GM21390 (cell line): Measurements from ENCODE around the gene HS3ST6.
A peak's percentile ranks its signal among the peaks of the same experiment; 100 is the strongest.
"Not testable (repeated sequence)": the region's sequence is repeated elsewhere in the genome, so short reads cannot be mapped to it uniquely, and the experiment has no call there.

Experiments used
- ATAC-seq: cut with Tn5 transposase; IDR thresholded peaks from one replicate; pipeline ENCODE4 v1.9.1; 2021; ENCODE audit not compliant: unreplicated experiment

The HS3ST6 gene

DNA sequence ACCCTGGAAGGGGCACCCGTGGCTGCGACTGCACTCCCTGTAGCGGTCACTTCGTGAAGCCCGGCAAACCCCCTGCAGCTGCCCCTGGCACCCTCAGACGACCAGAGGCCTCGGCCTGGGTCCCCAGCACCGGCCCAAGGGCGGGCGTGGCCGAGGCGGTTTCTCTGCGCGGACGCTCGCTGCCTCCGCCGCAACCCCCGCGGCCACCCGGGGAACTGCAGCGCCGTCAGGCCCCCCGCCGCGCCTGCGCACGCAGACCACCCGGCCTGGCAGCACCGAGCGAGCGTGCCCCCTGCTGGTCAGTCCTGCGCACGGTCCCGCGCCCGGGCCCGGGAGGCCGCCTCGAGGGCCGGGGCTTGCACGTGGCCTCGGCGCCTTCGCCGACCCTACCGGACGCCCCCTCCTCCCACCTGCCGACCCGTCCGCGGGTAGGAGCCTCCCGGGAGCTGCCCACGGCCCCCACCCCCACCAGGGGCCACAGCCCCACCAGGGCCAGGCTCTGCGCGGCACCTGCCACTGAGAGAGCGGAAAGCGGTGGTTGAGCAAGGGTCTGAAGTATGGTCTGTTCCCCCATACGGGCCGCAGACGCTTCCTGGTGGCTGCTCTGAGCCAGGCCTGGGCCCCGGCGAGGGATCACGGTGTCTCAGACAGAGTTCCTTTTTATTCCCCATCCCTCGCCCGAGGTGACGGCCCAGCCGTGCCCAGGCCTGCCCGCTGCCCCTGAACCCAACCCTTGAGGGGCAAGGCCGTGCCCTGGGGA is 11.5 kb upstream of the HS3ST6 start:
- ATAC-seq: peak; percentile 76

GRCh38 chr16:1929105-1929504 is 10.9 kb upstream of the HS3ST6 start:
- no peak for ATAC-seq

GRCh38 chr16:1926271-1926670 is 8.1 kb upstream of the HS3ST6 start:
- no peak for ATAC-seq

- ATAC-seq: no peak
These were observed 5.9 kb upstream of the HS3ST6 start for GRCh38 chr16:1924095-1924494.

- ATAC-seq: no peak
These were observed 5.3 kb upstream of the HS3ST6 start for GRCh38 chr16:1923299-1924034.

GRCh38 chr16:1922357-1922756 is 4.1 kb upstream of the HS3ST6 start:
- no peak for ATAC-seq

DNA sequence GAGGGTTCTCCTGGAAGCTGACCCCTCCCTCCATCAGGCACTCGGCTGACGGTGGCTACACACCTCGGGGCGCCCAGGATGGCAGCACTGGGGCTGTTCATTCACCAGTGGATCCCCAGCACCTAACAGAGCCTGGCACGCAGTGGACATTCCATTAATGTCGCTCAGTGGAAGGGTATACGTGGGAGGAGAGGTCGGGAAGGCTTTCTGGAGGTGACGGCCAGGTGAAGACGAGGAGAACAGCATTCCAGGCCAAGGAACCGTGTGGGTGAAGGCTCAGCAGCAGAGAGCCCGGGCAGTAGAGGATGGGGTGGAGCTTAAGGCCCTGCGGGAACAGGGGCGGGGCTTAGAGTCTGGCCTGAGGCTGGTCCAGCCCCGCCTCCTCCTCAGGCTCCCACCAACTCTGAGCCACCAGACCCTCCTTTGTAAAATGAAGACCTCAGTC is 2.5 kb upstream of the HS3ST6 start:
- no peak for ATAC-seq

- not testable (repeated sequence) for ATAC-seq
These were observed 1.9 kb upstream of the HS3ST6 start for GRCh38 chr16:1920122-1920521.

DNA sequence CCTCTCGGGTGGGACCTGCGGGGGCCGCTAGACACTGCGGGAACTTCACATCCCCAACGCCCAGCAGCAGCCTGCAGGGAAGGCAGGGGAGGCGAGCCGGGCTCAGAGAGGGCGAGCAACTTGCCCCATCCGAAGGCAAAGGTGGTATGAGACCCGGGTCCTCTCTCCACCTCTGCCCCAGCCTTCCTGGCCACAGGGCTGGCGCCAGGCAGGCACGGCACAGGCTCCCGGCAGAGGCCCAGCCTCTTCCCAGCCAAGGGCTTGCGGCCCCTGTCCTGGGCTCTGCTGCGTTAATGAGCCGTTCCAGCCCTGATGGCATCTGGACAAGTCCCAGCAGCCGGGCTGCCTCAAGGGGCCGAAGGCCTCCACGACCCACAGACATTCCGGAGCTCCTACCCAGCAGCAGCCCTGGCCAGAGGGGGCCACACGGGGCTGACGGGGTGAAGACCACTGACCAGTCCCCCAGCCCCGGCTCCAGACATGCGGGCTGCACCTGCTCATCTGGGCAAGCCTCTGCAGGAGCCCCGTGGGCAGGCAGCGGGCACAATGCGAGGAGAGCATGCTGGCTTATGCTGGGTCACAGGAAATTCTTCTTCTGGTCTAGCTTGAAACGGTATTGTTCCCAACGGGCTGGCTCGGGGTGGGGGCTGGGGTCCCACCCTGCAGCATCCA is 1.2 kb upstream of the HS3ST6 start:
- ATAC-seq: no peak

DNA sequence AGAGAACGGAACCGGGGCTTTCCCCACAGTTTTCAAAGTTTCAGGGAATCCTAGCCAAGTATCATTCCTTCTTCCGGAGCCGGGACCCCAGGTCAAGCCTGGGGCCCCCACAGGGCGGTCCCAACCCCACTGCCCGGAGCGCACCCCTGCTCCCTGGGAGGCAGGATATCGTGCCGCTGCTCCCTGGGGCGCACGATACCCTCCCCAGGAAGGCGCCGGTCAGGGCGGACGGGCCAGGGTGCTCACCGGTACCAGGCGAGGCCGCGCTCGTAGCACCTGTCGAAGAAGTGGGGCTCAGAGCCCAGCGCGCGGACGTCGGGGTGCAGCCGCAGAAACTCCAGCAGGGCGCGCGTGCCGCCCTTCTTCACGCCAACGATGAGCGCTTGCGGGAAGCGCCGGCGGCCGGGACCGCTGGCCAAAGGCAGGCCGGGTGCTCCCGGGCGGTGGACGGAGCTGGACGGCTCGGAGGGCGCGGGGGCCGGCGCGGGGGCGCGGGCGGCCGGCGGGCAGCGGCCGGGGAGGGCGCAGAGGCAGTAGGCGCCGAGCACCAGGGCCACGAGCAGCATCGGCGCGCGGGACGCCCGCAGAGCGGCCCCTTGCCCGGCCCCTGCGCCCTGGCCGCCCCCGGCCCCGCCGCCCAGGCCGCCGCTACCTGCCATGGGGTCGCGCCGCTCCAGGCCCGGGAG is 407 bp downstream of the HS3ST6 start:
- ATAC-seq: no peak

GRCh38 chr16:1917056-1917664 is 1.1 kb downstream of the HS3ST6 start:
- no peak for ATAC-seq

DNA sequence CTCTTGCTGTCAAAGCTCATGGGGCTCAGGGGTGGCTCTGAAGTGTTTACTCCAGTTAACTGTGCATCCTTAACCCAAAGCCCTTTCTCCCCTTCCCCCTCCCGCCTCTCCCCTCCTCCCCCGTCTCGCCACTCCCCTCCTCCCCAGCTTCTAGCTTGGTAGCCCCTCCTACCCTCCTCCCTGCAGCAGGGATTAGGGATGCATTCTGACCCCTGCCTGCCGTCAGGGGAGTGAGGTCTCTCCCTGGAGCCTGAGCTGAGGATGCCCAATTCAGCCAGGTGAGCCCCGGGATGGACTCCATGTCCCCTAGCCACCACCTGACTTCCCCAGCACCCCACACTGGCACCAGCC is 1.6 kb downstream of the HS3ST6 start:
- no peak for ATAC-seq

GRCh38 chr16:1915732-1916639 is 2.2 kb downstream of the HS3ST6 start:
- no peak for ATAC-seq

- no peak for ATAC-seq
These were observed 3.2 kb downstream of the HS3ST6 start for GRCh38 chr16:1914988-1915387.

- ATAC-seq: no peak
These were observed 4.1 kb downstream of the HS3ST6 start for GRCh38 chr16:1914084-1914608.

- ATAC-seq: no peak
These were observed 4.7 kb downstream of the HS3ST6 start for GRCh38 chr16:1913327-1914083.

- no peak for ATAC-seq
These were observed 6.0 kb downstream of the HS3ST6 start for GRCh38 chr16:1912215-1912543.

DNA sequence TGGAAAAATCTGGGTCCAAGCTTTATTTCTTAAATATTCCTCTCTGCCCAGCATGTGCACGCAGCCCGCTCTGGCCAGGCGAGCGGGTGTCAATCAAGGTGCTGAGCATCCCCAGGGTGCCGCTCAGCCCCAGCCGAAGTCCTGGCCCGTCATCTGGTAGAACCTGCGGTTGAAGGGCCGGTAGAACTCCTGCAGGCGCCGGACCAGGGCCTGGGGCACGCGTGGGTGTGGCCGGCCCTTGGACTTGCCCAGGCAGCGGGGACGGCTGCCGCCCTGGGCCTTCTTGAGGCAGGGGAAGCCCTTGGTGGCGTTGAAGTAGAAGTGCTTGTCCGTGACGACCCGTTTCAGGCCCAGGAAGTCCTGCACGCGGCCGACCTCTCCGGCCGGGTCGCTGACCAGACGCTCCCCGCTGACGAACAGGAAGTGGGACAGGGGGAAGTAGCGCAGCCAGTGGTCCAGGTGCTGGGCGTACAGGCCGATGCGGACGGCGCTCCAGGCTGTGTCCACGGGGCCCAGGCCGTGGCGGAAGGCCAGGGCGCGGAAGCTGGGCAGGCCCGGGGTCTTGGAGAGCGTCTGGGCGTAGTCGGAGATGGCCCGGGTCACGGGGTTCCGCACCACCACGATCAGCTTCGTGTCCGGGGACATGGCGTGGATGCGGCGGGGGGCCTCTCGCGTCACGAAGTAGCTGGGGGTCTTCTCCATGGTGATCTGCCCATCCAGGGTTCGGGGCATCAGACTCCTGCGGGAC is 6.6 kb downstream of the HS3ST6 start:
- ATAC-seq: no peak
